HG02938 (cell line): ENCODE measurements around the gene FCRL1.

Experiments used
- ATAC-seq: cut with Tn5 transposase; IDR thresholded peaks from one replicate; pipeline ENCODE4 v1.9.1; 2021; ENCODE audit warnings: mild to moderate bottlenecking, moderate library complexity; ENCODE audit not compliant: unreplicated experiment

The FCRL1 gene

DNA sequence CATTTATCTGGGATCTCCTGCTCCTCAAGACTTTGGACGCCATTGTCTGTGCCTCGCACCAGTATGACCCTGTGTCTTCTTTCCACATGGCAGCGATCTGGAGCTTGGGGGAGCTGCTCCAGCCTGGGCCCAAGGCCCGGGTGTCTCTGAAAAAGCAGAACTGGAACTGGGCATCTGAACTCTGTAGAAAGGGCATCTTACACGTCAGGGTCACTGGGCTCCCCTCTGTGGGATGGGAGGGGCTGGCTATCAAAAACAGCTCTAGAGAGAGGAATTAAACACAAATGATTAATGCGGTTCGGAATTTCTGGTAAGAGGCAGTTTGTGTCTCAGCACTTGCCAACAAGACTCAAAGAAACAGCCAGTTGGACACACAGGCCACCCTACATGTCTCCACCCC, 16.1 kb downstream of the FCRL1 start:
- no peak for ATAC-seq

DNA sequence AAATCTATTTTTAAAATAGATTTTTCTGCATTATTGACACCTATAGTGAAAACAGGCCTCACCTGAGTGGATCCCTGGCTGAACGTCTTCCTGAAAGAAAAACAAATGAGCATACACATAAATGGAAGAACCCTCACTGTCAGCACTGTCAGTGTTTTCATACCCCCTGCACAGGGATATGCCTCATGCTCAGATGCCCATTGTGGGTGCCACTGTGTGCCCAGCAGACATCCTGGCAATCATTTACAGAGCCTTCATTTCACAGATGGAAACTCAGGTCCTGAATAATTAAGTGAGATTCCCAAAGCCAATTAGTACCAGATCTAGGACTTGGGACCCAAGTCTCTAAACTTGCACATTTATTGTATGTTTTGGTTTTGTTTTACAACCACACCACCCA, 19.9 kb downstream of the FCRL1 start:
- no peak for ATAC-seq

DNA sequence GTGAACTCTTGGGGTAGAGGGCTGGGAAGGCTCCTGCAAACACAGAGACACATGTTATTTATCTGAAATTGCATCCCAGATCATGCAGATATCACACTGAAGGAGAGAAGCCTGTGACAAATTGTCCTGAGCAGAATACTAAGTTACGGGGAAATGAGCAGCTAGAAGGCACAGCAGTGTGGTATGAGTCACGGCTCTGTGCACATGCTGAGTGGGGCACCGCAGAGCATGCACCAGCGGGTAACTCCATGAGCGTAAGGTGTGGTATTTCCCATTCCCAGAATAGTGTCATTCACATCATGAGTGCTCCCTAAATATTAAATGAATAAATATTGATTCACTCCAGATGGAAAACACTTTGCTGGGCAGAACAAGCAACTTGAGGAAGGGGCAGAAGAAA, 21.7 kb downstream of the FCRL1 start:
- no peak for ATAC-seq

DNA sequence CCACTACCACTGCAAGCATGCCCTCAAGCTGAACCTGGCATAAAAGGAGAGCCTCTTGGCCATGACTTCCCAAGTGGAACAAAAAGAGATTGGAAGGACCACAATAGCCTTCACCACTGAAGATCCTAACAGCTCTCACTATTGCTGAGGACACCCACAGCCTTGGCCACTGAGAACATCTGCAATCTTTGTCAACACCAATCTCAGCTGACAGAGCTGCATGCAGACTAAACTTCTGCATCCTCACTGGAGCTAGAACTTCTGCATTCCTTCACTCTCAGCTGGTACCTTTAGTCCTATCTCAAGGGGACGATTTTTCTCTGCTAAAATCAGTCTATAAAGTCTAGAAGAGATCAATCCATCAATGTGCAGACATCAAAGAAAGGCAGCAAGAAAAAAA, 34.7 kb downstream of the FCRL1 start:
- no peak for ATAC-seq

DNA sequence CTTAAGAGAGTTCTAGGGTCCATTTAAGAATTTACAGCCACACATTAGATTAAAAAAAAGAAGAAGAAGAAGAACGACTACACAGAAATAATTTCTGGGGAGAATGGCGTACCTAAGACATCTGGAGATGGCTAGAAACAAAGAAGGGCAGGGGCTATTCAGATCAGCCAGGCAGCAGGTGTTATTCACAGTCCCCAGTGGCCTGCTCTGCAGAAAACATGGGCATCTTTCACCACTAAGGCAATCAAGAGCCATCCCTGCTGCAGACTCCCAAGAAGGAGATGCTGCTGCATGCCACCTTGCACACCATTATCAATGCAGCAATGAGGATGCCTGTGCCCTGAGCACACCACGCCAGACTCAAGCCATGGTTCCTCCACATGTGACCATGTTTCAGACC, 35.1 kb downstream of the FCRL1 start:
- no peak for ATAC-seq

DNA sequence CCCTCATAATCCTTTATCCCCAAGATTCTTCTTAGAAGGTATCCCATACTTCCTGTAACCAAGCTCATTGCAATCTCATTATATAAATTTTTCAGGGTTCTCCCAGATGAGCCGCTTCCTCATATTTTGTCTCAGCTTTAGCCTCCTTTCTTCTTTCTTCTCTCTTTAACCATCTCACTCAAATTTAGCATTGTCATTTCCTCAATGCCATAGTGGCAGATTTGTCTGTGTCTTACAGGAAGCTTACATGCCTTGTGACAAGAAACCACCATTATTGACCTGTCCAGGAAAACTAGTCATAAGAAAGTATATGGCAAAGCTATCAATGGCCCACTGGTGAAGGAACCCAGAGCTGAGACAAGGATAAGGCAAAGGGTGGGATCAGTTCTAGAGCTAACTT, 37.0 kb downstream of the FCRL1 start:
- no peak for ATAC-seq

DNA sequence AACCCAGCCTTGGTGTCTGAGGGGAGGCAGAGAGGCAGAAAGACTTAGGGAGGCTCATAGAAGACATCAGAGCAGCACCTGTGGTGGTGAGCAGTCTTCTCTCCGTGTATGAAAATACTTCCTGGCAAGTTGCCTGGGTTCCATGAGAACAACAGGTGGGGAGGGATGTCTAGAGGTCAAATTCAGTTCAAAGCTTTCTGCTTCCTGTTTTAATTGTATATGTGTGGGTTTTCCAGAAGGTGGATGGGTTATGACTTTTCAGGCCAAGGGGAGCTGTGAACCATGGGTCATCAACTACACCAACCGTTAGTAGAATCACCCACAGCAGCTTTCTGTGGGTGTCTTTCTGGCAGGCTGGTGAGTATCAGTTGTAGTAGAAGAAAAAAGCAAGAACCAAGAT, 38.9 kb downstream of the FCRL1 start:
- peak; percentile 49 for ATAC-seq

DNA sequence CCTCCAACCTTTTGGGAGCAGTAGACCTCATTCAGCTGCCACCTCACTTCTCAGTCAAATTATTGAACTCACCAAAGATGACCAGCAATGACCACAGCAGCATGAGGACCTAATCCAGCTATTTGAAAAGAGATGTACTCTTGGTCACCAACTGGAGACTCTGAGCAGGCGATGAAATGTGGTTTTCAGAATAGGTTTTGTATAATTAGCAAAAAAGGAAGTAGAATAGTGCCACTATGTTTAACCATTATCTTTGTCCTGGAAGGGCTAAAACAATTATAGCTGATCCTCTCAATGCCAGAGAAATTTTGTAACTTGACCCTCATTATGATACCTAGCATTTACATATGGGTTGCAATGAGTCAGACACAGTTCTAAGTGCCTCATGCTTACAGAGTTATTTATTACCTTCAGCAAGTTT, 42.9 kb downstream of the FCRL1 start, which contains the start of gene FCRL2:
Gene FCRL2 (minus strand): TSS at position 162 of the 421 bp plus-strand sequence. CDS start 59 bp downstream, at position 103.
- peak; percentile 71 for ATAC-seq

DNA sequence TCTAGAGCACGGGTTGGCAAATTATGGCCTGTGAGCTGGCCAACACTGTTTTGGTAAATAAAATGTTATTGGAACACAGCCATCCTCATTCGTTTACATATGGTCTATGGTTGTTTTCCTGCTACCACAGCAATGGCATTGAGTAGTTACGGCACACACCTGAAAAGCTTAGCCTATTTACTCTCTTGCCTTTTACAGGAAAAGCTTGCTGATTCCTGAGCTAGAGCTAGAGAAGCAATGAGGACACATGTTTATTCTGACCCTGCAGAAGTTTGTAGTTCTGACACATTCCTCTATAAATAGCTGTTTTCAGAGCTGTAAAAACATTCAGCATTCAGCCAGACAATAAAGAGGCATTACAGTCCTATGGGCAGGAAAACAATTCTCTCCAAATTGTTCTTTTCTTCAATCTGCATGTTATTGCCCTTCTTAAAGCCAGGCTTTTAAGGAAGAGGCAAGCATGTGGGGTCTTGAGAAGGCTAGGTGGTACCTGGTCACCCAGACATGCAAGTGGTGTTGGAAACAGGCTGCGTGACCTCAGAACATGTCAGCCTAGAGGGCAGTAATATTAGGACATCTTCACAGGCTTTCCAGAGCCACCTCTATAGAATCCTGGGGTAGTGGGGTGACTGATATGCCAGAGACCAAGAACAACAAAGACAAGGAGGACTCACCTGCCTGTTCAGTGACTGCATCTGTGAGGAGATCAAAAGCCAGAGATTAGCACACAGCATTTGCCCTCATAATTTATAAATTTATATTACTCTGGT, 44.6 kb downstream of the FCRL1 start:
- no peak for ATAC-seq

DNA sequence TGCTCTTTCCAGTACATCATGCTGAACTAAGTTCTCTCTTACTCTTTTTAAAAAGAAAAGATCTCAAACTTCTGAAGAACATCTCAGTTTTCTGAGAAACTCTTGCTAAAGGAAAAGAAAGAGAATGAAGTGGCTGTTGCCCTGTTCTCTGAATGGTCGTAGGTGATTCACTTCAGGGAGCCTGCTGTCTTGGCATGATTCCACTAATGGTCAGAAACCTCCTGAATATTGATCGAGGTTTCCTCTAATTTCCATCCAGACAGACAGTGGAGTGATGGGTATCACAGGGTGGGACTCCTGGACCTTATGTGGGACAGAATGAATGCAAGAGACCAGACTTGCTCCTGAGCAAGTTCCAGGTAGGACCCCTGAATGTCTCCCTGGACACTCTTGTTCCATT, 45.5 kb downstream of the FCRL1 start:
- no peak for ATAC-seq

DNA sequence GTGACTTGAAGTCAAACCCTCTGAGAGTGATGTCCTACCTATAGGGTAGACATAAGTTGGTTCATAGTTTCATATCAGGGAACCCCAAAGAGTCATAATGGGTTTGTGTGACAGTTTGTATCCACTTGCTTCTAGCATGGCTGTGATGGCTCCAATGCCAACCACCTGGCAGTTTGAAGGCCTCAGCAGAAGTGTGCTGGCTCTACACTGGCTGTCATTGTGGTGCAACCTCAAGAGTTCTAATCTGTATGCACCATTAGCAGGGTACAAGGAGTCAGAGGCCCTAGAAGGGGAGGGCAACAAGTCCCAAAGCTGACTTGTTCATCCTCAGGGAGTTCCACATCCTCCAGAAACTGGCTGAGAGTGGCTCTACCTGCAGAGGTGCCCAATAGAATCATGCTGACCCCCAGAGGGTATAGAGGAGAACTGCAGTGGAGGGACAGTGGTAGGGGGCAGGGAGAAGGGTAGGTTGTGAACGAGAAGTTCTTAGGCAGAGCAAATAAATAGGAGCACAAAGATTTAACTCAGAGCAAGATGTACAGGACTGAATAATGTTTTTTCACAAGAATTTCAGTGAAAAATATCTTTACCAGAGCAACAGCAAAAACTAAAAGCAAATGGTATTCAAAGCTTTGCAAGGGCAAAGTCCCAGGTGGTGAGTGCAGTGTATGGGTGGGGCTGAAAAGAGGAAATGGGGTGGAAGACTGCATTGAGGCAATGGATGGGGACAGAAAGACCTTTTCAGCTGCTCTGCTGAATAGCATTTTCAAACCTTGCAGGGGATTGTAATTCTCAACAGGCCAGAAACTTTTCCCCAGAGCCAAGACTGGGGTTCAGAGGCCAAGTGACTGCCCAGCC, 46.2 kb downstream of the FCRL1 start:
- ATAC-seq, result peak; percentile 49

DNA sequence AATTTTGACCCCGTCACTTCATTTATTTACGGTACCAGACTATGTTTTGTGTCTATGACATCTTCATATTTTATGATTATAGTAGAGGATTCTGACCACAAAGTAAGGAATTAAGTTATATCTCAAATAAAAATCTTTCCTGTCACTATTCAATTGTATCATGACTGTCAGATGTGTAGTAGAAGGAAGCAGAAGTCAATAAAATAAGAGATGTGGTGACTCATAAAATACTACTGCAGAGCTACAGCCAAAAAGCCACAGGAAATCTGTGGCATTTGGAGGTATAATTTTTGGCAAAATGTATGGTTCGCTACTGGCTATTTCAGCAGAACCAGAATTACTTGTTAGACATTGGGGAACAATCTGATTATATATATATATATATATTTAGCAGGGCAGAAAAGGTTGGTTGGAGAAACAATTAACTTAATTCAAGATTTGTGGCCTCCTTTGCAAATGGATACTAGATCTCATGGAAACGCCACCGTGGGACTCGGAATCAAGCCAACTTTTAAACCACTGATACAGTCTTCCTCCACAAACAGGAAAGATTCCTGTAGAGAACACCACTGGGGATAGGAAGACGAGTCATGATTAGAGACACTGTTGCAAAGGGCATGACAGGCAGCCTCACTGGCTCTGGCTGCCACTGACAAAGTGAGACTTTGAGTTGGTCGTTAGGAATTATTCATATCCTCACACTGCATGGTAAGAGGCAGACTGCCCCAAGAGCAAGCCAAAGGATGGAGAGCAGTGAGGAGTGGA, 48.1 kb downstream of the FCRL1 start:
- no peak for ATAC-seq

DNA sequence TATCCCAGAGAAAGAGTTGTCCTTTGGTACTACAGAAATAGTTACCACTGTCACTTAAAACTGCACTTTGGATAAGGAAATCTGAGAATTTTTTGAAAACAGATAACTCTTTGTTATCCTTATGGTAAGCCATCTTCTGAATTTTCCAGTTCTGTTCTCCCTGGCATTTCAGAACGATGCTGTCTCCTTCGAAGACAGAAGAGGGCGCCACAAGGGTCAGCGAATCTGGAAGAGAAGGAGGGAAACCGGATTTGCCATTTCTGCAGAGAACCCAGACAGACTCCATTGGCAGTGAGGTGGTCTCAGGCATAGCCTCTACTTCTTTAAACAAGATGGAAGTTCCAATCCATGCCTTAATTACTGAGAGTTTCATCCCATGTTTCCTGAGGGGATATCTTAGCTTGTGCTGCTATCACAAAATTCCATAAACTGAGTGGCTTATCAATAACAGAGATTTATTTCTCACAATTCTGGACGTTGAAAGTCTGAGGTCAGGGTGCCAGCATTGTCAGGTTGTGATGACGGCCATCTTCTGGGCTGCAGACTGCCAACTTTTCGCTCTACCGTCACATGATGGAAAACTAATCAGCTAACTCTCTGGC, 49.4 kb downstream of the FCRL1 start:
- ATAC-seq, result no peak

DNA sequence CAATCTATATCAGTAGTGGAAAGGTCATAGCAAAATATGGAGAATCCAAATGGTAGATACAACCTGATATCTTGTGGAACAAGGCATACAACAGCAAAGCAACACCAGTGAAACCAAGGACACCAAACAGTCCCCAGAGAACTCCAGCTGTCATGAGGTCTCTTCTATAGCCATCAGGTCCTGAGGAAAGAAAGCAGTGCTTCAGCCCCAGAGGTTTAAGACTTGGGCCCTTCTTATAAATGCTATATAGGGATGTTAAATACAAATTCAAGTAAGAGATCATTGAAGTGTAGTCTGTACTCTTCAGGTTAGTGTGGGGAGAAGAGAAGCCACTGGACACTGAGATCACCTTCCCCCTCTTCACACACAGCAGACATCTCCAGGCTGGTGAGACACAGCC, 53.1 kb downstream of the FCRL1 start:
- no peak for ATAC-seq

DNA sequence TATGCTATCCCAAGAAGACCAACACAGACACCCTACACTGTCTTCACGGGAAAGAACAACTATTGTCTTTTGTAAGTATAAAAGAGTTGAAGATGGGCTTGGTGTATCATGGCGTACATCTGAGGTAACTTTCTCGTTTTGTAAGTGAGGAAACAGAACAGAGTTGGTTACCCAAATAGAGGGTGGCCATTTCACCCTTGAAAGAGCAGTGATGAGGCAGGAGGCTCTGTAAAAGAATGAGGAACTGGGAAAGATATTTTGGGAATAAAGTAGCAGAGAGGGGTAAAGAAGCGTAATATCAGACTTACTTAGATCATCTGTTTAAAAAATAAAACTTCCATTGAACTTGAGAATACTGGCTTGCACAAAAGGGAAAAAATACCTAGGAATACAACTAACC, 61.9 kb downstream of the FCRL1 start:
- ATAC-seq, result no peak

DNA sequence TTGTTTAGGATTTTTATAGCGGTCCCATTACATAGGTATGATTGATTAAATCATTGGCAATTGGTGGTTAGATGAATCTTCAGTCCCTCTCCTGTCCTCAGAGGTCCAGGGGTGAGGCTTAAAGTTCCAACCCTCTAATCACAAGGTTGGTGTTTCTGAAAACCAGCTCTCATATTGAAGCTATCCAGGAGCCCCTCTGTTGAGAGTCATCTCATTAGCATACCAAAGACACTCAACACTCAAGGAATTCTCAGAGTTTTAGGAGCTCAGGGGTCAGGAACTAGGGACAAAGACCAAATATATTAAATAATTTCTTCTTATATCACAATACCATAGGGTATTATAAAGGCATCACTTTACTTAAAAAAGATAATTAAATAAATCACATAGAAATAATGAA, 66.3 kb downstream of the FCRL1 start:
- ATAC-seq, result no peak

DNA sequence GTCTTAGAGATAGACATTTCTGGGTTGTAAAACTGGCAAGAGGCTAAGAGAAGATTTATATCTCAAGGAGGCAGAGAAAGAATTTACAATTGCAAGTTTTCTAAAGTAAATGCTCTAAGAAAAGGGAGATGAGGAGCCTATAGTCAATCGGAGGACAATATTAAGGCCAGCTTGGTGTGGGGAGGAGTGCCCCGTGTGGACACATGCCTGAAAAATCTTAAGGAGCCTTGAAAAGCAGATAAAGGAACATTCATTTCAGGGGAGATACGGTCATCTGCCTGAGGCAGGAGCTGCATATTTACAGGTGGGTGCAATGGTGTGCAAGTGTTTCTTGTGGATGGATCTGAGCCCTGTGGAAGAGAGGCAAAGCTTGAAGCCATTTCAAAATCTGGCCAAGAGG, 68.6 kb downstream of the FCRL1 start:
- no peak for ATAC-seq

DNA sequence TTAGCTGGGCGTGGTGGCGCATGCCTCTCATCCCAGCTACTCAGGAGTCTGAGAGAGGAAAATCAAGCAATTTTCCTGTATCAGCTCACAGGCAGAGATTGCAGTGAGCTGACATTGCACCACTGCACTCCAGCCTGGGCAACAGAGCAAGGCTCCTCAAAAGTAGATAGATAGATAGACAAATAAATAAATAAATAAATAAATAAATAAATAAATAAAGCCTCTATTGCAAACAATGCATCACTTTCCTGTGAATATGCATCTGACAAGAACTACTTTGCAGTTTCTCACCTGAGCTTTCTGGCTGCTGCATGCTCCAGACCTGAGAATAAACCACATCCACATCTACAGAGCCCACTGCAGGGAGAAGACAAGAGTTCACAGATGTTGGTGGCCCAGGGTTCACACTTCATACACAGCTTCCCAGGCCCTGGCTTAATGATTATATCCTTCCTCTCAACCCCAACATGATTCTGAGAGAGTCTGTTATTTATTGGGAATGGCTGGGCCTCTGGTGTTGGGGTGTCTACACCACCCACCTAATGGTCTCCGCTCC, 71.6 kb downstream of the FCRL1 start:
- ATAC-seq, result no peak
